Measurements from ENCODE around the gene SEC16B.

SEC16B gene

GRCh38 chr1:177897998-177898654, 71.7 kb downstream of the SEC16B start:
- no peak for FAIRE-seq

GRCh38 chr1:177897281-177897997, 72.4 kb downstream of the SEC16B start:
- no peak for FAIRE-seq
